ENCODE measurements around the gene PHC2.

DNA sequence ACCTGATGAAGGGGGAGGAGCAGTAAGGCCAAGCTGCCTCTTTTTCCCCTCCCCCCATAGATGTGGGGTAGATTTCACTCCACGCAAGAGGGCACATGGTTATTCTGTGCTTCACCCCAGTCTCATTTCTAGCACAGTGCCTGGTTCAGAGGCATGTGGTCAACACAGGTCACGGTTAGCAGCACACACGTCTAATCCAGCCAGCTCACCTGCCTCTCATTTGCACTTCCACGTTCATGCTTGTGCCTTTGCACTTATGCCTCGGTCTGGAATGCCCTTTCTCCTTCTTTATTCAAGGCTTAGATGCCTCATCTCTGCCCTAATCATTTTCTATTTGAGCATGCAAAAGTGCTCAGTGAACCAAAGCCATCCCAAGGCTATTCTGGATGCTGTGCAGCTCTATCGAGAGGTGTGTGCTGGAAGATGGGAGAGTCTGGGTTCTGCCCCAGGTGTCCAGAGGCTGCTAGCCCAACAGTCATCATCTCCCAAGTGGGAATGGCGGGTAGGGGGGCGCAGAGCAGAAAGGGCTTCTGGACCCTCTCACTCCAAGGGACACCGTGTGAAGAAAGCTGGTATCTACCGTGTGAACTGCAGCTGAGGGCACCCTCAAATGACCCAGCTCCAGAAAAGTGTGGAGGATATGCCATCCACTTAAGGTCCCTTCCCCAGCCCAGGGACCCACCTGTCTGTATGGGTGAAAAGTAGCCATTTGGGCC lies 107.9 kb downstream of the PHC2 start:
- TF ChIP-seq, protein P1, sequence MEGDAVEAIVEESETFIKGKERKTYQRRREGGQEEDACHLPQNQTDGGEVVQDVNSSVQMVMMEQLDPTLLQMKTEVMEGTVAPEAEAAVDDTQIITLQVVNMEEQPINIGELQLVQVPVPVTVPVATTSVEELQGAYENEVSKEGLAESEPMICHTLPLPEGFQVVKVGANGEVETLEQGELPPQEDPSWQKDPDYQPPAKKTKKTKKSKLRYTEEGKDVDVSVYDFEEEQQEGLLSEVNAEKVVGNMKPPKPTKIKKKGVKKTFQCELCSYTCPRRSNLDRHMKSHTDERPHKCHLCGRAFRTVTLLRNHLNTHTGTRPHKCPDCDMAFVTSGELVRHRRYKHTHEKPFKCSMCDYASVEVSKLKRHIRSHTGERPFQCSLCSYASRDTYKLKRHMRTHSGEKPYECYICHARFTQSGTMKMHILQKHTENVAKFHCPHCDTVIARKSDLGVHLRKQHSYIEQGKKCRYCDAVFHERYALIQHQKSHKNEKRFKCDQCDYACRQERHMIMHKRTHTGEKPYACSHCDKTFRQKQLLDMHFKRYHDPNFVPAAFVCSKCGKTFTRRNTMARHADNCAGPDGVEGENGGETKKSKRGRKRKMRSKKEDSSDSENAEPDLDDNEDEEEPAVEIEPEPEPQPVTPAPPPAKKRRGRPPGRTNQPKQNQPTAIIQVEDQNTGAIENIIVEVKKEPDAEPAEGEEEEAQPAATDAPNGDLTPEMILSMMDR (IDR thresholded peaks at IDR 0.05; ENCODE audit: poor library complexity), result no peak
- TF ChIP-seq EZH2phosphoT487 (IDR thresholded peaks at IDR 0.05; ENCODE audit: low read depth, severe bottlenecking, unreplicated experiment) (no peak), EZH2 (IDR thresholded peaks at IDR 0.05; ENCODE audit: borderline replicate concordance) (no peak)
